HepG2 (cell line): Measurements from ENCODE around the gene CYP26A1. TPM values are rescaled to one million over a fixed set of nuclear protein-coding genes. Genes with fewer than 3 reads are reported as not detected.

ENCODE experiments used
- ADNP ChIP-seq: sonication (generic); formaldehyde crosslinking; IDR thresholded peaks from 2 replicates; pipeline ENCODE4 v1.4.0; 2020; ENCODE audit warnings: missing genetic modification reagents
- CAMTA2 ChIP-seq: sonication (generic); formaldehyde crosslinking; IDR thresholded peaks from 2 replicates; pipeline ENCODE4 v1.4.0; 2020; ENCODE audit warnings: mild to moderate bottlenecking, missing genetic modification reagents, borderline replicate concordance
- CBFB ChIP-seq: sonication (generic); formaldehyde crosslinking; IDR thresholded peaks from 2 replicates; pipeline ENCODE4 v1.4.0; 2020; ENCODE audit warnings: missing genetic modification reagents
- CHCHD3 ChIP-seq: sonication (generic); formaldehyde crosslinking; IDR thresholded peaks from 2 replicates; pipeline ENCODE4 v1.8.0; 2022; ENCODE audit warnings: mild to moderate bottlenecking, missing genetic modification reagents, moderate library complexity
- GABPB1 ChIP-seq: IDR thresholded peaks from 2 replicates; pipeline ENCODE4 v1.6.1; 2016; ENCODE audit warnings: mild to moderate bottlenecking, missing genetic modification reagents, moderate library complexity, missing compliant biosample characterization
- HDAC6 ChIP-seq: fragments of 200-600 bp; sonication (generic); IDR thresholded peaks from 2 replicates; pipeline ENCODE4 v1.7.0; 2017; ENCODE audit warnings: mild to moderate bottlenecking, antibody characterized with exemption, low read length, low read depth
- ISX ChIP-seq: sonication (generic); formaldehyde crosslinking; conservative IDR thresholded peaks from 2 replicates; pipeline ENCODE4 v1.5.0; 2020; ENCODE audit warnings: missing genetic modification reagents
- JUND ChIP-seq: sonication (generic); formaldehyde crosslinking; IDR thresholded peaks from 2 replicates; pipeline ENCODE4 v1.8.0; 2022; ENCODE audit warnings: mild to moderate bottlenecking, missing genetic modification reagents
- KAT8 ChIP-seq: IDR thresholded peaks from 2 replicates; pipeline ENCODE4 v1.6.1; 2016; ENCODE audit warnings: missing genetic modification reagents, missing compliant biosample characterization
- KDM1A ChIP-seq: IDR thresholded peaks from 2 replicates; pipeline ENCODE4 v1.6.1; 2016; ENCODE audit warnings: missing compliant biosample characterization
- MED1 ChIP-seq: sonication (generic); formaldehyde crosslinking; IDR thresholded peaks from 2 replicates; pipeline ENCODE4 v1.4.0; 2020; ENCODE audit warnings: missing genetic modification reagents
- MXI1 ChIP-seq: IDR thresholded peaks from 3 replicates; pipeline ENCODE4 v1.6.1; 2012; ENCODE audit warnings: low read depth, low read length, inconsistent platforms, borderline replicate concordance
- NFYC ChIP-seq: IDR thresholded peaks from 2 replicates; pipeline ENCODE4 v1.6.1; 2016; ENCODE audit warnings: missing genetic modification reagents, missing compliant biosample characterization
- REL ChIP-seq: sonication (generic); formaldehyde crosslinking; conservative IDR thresholded peaks from 2 replicates; pipeline ENCODE4 v1.8.0; 2022; ENCODE audit warnings: mild to moderate bottlenecking, missing genetic modification reagents, moderate library complexity
- RFX5 ChIP-seq: IDR thresholded peaks from 2 replicates; pipeline ENCODE4 v1.6.1; 2011; ENCODE audit warnings: low read depth, low read length, improper control_type of control experiment
- SMARCC2 ChIP-seq: fragments of 450-650 bp; IDR thresholded peaks from 2 replicates; pipeline ENCODE4 v1.6.1; 2017; ENCODE audit warnings: antibody characterized with exemption, mild to moderate bottlenecking
- SMYD3 ChIP-seq: sonication (generic); formaldehyde crosslinking; IDR thresholded peaks from 2 replicates; pipeline ENCODE4 v1.8.1; 2023; ENCODE audit warnings: mild to moderate bottlenecking, missing genetic modification reagents
- TAF1 ChIP-seq: sonication (generic); formaldehyde crosslinking; IDR thresholded peaks from 2 replicates; pipeline ENCODE4 v1.4.0; 2020; ENCODE audit warnings: missing genetic modification reagents
- TBP ChIP-seq: sonication (generic); formaldehyde crosslinking; IDR thresholded peaks from 2 replicates; pipeline ENCODE4 v1.5.0; 2020; ENCODE audit warnings: missing genetic modification reagents
- TCF12 ChIP-seq, 2 experiments: fragments of 450-650 bp in 1 of 2; sonication (generic) in 1 of 2; formaldehyde crosslinking in 1 of 2; IDR thresholded peaks; 2 replicates each; pipeline versions ENCODE4 v1.6.1 to v1.8.0; 2017 to 2022; ENCODE audit warnings: antibody characterized with exemption in 1 of 2, mild to moderate bottlenecking in 1 of 2, missing genetic modification reagents in 1 of 2, moderate library complexity in 1 of 2
- ZBTB38 ChIP-seq: sonication (generic); formaldehyde crosslinking; IDR thresholded peaks from 2 replicates; pipeline ENCODE4 v1.5.1; 2020; ENCODE audit warnings: mild to moderate bottlenecking, missing genetic modification reagents
- ZNF136 ChIP-seq: sonication (generic); formaldehyde crosslinking; IDR thresholded peaks from 2 replicates; pipeline ENCODE4 v1.8.1; 2022; ENCODE audit warnings: low read depth, mild to moderate bottlenecking, moderate library complexity, missing genetic modification reagents
- ZNF253 ChIP-seq: sonication (generic); formaldehyde crosslinking; IDR thresholded peaks from 2 replicates; pipeline ENCODE4 v1.8.0; 2022; ENCODE audit warnings: mild to moderate bottlenecking, missing genetic modification reagents, borderline replicate concordance
- ZNF333 ChIP-seq: sonication (generic); formaldehyde crosslinking; IDR thresholded peaks from 2 replicates; pipeline ENCODE4 v1.4.0; 2020; ENCODE audit warnings: mild to moderate bottlenecking, missing genetic modification reagents, borderline replicate concordance
- ZNF496 ChIP-seq: sonication (generic); formaldehyde crosslinking; IDR thresholded peaks from 2 replicates; pipeline ENCODE4 v1.8.1; 2023; ENCODE audit warnings: mild to moderate bottlenecking, moderate library complexity, missing genetic modification reagents; ENCODE audit not compliant: insufficient replicate concordance
- ZNF562 ChIP-seq: sonication (generic); formaldehyde crosslinking; IDR thresholded peaks from 2 replicates; pipeline ENCODE4 v1.8.0; 2022; ENCODE audit warnings: missing genetic modification reagents, borderline replicate concordance
- ZNF569 ChIP-seq: sonication (generic); formaldehyde crosslinking; IDR thresholded peaks from 2 replicates; pipeline ENCODE4 v1.5.0; 2020; ENCODE audit warnings: mild to moderate bottlenecking, missing genetic modification reagents, moderate library complexity, borderline replicate concordance
- ZNF570 ChIP-seq: sonication (generic); formaldehyde crosslinking; IDR thresholded peaks from 2 replicates; pipeline ENCODE4 v1.4.0; 2020; ENCODE audit warnings: mild to moderate bottlenecking, missing genetic modification reagents, borderline replicate concordance
- ZNF839 ChIP-seq: sonication (generic); formaldehyde crosslinking; IDR thresholded peaks from 2 replicates; pipeline ENCODE4 v1.4.0; 2020; ENCODE audit warnings: missing genetic modification reagents, mild to moderate bottlenecking, borderline replicate concordance
- ZNF883 ChIP-seq: sonication (generic); formaldehyde crosslinking; IDR thresholded peaks from 2 replicates; pipeline ENCODE4 v1.5.1; 2020; ENCODE audit warnings: mild to moderate bottlenecking, missing genetic modification reagents; ENCODE audit errors: not compliant biosample characterization
- polyA plus RNA-seq, 8 experiments: library from polyadenylated mRNA; depleted of rRNA in 3 of 8; stranded (reverse) in 7 of 8; unstranded in 1 of 8; fragments of >200 nt; fragmentation: Illumina TruSeq in 4 of 8; extraction: Trizol in 4 of 8; gene quantifications; 2 replicates each; pipeline versions ENCODE4 v1.2.1 to v1.2.3, GENCODE V29; 2011 to 2016; ENCODE audit warnings: low read depth in 4 of 8, missing spikeins in 1 of 8, mixed read lengths in 1 of 8; ENCODE audit not compliant: insufficient read depth in 1 of 8
- total RNA-seq, 5 experiments: library from RNA; depleted of rRNA; stranded (reverse); fragments of >200 nt; fragmentation: Illumina TruSeq; extraction: Trizol; gene quantifications; 2 replicates each; pipeline ENCODE4 v1.2.3, GENCODE V29; 2016; ENCODE audit warnings: low read depth in 1 of 5

Gene CYP26A1
- total and polyA plus RNA-seq, 2 of the 13 experiments (the other 11 are each of a cell fraction or from before 2014, with no cell fraction given): 0.15 TPM; not detected in 1

GRCh38 chr10:93071674-93072224, 1.9 kb upstream of the CYP26A1 start (continued):
- TF ChIP-seq TBP: no peak
- no peak for TF ChIP-seq TAF1 (CRISPR knock-in tag)
- TF ChIP-seq GABPB1 (CRISPR knock-in tag): peak; percentile 57; the same call in 1 of the 2 replicates
- no peak for TF ChIP-seq ADNP (CRISPR knock-in tag)
- TF ChIP-seq ISX (CRISPR knock-in tag): no peak
- no peak for TF ChIP-seq ZNF570 (CRISPR knock-in tag)
- no peak for TF ChIP-seq RFX5
- no peak for TF ChIP-seq KAT8 (CRISPR knock-in tag)
- TF ChIP-seq ZNF253 (CRISPR knock-in tag): no peak
- no peak for TF ChIP-seq KDM1A (CRISPR knock-in tag)
- no peak for TF ChIP-seq CAMTA2 (CRISPR knock-in tag)
- peak; percentile 58 for TF ChIP-seq NFYC (CRISPR knock-in tag)
- TF ChIP-seq ZNF562 (CRISPR knock-in tag): no peak
- no peak for TF ChIP-seq ZNF333 (CRISPR knock-in tag)
- no peak for TF ChIP-seq HDAC6
- peak; percentile 31 for TF ChIP-seq ZNF883 (CRISPR knock-in tag)
- no peak for TF ChIP-seq CBFB (CRISPR knock-in tag)
- TF ChIP-seq ZNF496 (CRISPR knock-in tag): no peak
- no peak for TF ChIP-seq SMYD3
- TF ChIP-seq ZNF839 (CRISPR knock-in tag): no peak
- TF ChIP-seq JUND (CRISPR knock-in tag): no peak
- no peak for TF ChIP-seq SMARCC2
- TF ChIP-seq ZNF569 (CRISPR knock-in tag): no peak
- no peak for TF ChIP-seq REL (CRISPR knock-in tag)
- no peak for TF ChIP-seq MXI1
- TF ChIP-seq ZBTB38 (CRISPR knock-in tag): no peak
- no peak for TF ChIP-seq ZNF136 (CRISPR knock-in tag)
- no peak for TF ChIP-seq CHCHD3
- TF ChIP-seq MED1 (CRISPR knock-in tag): peak; percentile 57; the same call in 1 of the 2 replicates
- no peak for TF ChIP-seq TCF12 (IDR thresholded peaks at IDR 0.05)
- no peak for TF ChIP-seq TCF12 (CRISPR knock-in tag; IDR thresholded peaks at IDR 0.05)
- TF ChIP-seq, all 625 proteins: peak for 123
